ENCODE data around the gene PDZD2.

PDZD2 gene

DNA sequence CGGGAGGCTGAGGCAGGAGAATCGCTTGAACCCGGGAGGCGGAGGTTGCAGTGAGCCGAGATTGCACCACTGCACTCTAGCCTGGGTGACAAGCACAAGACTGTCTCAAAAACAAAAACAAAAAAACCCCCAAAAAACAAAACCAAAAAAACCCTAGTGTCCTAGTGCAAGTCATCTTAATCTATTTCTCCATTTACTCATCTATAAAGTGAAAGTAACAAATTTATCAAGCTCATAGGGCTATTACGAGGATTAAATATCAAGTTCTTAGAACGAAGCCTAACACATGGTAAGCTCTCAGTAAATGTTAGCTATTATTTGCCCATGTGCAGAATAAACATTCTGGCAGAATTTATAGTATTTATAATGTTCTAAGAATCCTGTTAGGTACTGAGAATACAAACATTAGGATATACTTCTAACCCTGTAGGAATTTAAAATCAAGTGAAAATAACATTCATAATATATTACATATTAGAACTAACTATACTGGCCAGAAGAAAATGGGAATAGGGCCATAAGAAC is 490.2 kb downstream of the PDZD2 start:
- Histone ChIP-seq H3K36me3 (ENCODE audit: control insufficient read depth in 1 of 2, insufficient read depth in 2 of 2, low read length in 2 of 2) (peaks cover 19 to 20% of the 10 kb centered on the region in 2 experiments), H3K9ac (ENCODE audit: low read length) (no peak overlapping the region), H3K79me2 (ENCODE audit: control insufficient read depth, insufficient read depth, low read length, poor library complexity) (peaks cover 1% of the 10 kb centered on the region), H3K4me1 (ENCODE audit: control insufficient read depth in 1 of 2, insufficient read depth in 2 of 2, low read length in 2 of 2) (no peaks in the 10 kb centered on the region), H2BK120ac (ENCODE audit: insufficient read depth, low read length, poor library complexity) (no peak overlapping the region), H4K8ac (ENCODE audit: low read depth, low read length) (no peak overlapping the region), H3K27me3 (ENCODE audit: insufficient read depth, low read length) (no peaks in the 10 kb centered on the region), H3K9me3 (ENCODE audit: insufficient read depth, low read depth, low read length) (no peaks in the 10 kb centered on the region), H3K4ac (ENCODE audit: low read depth, low read length) (no peak overlapping the region), H2AK5ac (ENCODE audit: low read length) (no peak overlapping the region), H2BK5ac (ENCODE audit: low read depth, low read length, poor library complexity) (no peak overlapping the region), H2BK12ac (ENCODE audit: low read length) (no peak overlapping the region), H3K27ac (ENCODE audit: low read depth, low read length) (no peak overlapping the region), H4K12ac (ENCODE audit: low read depth, low read length) (no peak overlapping the region), H4K91ac (ENCODE audit: low read depth, low read length) (no peak overlapping the region), H2AFZ (ENCODE audit: insufficient read depth, low read length, poor library complexity) (no peak overlapping the region), H3K14ac (ENCODE audit: low read length) (no peak overlapping the region), H3K4me2 (ENCODE audit: low read length) (no peak overlapping the region), H3K79me1 (ENCODE audit: low read length) (no peaks in the 10 kb centered on the region), H3K4me3 (ENCODE audit: low read depth, low read length) (no peak overlapping the region), H3K23ac (ENCODE audit: low read length) (no peak overlapping the region), H3K18ac (ENCODE audit: low read length) (no peak overlapping the region)
- DNase-seq: no peak
- no CpG with 5 or more reads among the region's 7 CpGs for WGBS (ENCODE audit: extremely low coverage, insufficient coverage, insufficient read length)

DNA sequence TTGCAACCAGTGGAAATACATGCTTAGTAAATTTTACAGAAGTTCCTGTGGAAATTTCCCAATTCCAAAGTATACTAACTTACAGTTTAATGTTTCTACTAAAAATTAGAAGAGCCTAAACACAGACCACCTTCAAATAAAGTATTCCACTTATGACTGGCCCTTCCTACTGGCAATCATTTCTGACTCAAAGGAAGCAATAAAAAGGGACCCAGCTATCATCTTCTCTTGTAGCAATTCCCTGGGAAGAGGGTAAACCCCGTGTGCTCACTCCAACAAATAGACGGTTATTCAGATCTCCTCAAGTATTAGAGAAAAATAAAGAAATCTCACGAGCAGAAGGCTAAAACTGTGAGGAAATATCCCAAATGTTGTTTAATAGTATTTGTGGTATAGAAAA is 491.9 kb downstream of the PDZD2 start:
- no CpG with 5 or more reads among the region's 3 CpGs for WGBS (ENCODE audit: extremely low coverage, insufficient coverage, insufficient read length)
- Histone ChIP-seq H3K9me3 (ENCODE audit: insufficient read depth, low read depth, low read length) (no peaks in the 10 kb centered on the region), H2BK120ac (ENCODE audit: insufficient read depth, low read length, poor library complexity) (no peak overlapping the region), H3K36me3 (ENCODE audit: control insufficient read depth in 1 of 2, insufficient read depth in 2 of 2, low read length in 2 of 2) (peaks cover 22 to 23% of the 10 kb centered on the region in 2 experiments), H3K79me2 (ENCODE audit: control insufficient read depth, insufficient read depth, low read length, poor library complexity) (no peaks in the 10 kb centered on the region), H3K4me3 (ENCODE audit: low read depth, low read length) (no peak overlapping the region), H2BK12ac (ENCODE audit: low read length) (no peak overlapping the region), H3K18ac (ENCODE audit: low read length) (no peak overlapping the region), H4K12ac (ENCODE audit: low read depth, low read length) (no peak overlapping the region), H3K4me2 (ENCODE audit: low read length) (no peak overlapping the region), H3K9ac (ENCODE audit: low read length) (no peak overlapping the region), H3K4me1 (ENCODE audit: control insufficient read depth in 1 of 2, insufficient read depth in 2 of 2, low read length in 2 of 2) (no peaks in the 10 kb centered on the region), H3K23ac (ENCODE audit: low read length) (no peak overlapping the region), H2AFZ (ENCODE audit: insufficient read depth, low read length, poor library complexity) (no peak overlapping the region), H2BK5ac (ENCODE audit: low read depth, low read length, poor library complexity) (no peak overlapping the region), H3K79me1 (ENCODE audit: low read length) (no peaks in the 10 kb centered on the region), H4K91ac (ENCODE audit: low read depth, low read length) (no peak overlapping the region), H3K14ac (ENCODE audit: low read length) (no peak overlapping the region), H4K8ac (ENCODE audit: low read depth, low read length) (no peak overlapping the region), H2AK5ac (ENCODE audit: low read length) (no peak overlapping the region), H3K27ac (ENCODE audit: low read depth, low read length) (no peak overlapping the region), H3K27me3 (ENCODE audit: insufficient read depth, low read length) (no peaks in the 10 kb centered on the region), H3K4ac (ENCODE audit: low read depth, low read length) (no peak overlapping the region)
- DNase-seq: no peak

DNA sequence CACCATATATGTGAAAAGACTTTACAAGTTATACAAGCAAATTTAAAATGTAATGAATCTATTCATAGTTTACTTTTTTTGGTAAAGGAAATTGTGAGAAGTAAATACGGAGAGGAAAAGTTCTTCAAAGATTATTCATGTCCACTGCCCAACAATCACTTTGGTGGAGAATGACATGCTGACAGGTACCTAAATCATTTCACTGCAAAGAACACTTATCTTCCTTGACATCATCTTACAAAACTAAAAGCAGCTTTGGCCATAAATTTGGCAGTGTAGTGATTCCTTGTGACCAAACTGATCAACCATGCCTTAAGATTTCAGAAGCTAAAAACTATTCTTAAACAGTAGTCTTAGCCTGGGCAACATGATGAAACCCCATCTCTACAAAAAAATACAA is 492.7 kb downstream of the PDZD2 start:
- no peak overlapping the region for H3K27ac ChIP-seq (ENCODE audit: low read depth, low read length)
- no peaks in the 10 kb centered on the region for H3K79me2 ChIP-seq (ENCODE audit: control insufficient read depth, insufficient read depth, low read length, poor library complexity)
- H3K23ac ChIP-seq (ENCODE audit: low read length): no peak overlapping the region
- H4K91ac ChIP-seq (ENCODE audit: low read depth, low read length): no peak overlapping the region
- H3K4ac ChIP-seq (ENCODE audit: low read depth, low read length): no peak overlapping the region
- H2AFZ ChIP-seq (ENCODE audit: insufficient read depth, low read length, poor library complexity): no peak overlapping the region
- H3K18ac ChIP-seq (ENCODE audit: low read length): no peak overlapping the region
- H3K4me2 ChIP-seq (ENCODE audit: low read length): no peak overlapping the region
- no peak overlapping the region for H3K4me3 ChIP-seq (ENCODE audit: low read depth, low read length)
- H2BK120ac ChIP-seq (ENCODE audit: insufficient read depth, low read length, poor library complexity): no peak overlapping the region
- H3K79me1 ChIP-seq (ENCODE audit: low read length): no peaks in the 10 kb centered on the region
- H3K9ac ChIP-seq (ENCODE audit: low read length): no peak overlapping the region
- H2BK5ac ChIP-seq (ENCODE audit: low read depth, low read length, poor library complexity): no peak overlapping the region
- H3K36me3 ChIP-seq (ENCODE audit: control insufficient read depth in 1 of 2, insufficient read depth in 2 of 2, low read length in 2 of 2): peaks cover 20 to 23% of the 10 kb centered on the region in 2 experiments
- no peaks in the 10 kb centered on the region for H3K27me3 ChIP-seq (ENCODE audit: insufficient read depth, low read length)
- no peak overlapping the region for H2BK12ac ChIP-seq (ENCODE audit: low read length)
- no peak overlapping the region for H4K12ac ChIP-seq (ENCODE audit: low read depth, low read length)
- no peak overlapping the region for H2AK5ac ChIP-seq (ENCODE audit: low read length)
- no CpG with 5 or more reads among the region's 1 CpG for WGBS (ENCODE audit: extremely low coverage, insufficient coverage, insufficient read length)
- H3K9me3 ChIP-seq (ENCODE audit: insufficient read depth, low read depth, low read length): no peaks in the 10 kb centered on the region
- no peak overlapping the region for H3K14ac ChIP-seq (ENCODE audit: low read length)
- no peak overlapping the region for H4K8ac ChIP-seq (ENCODE audit: low read depth, low read length)
- H3K4me1 ChIP-seq (ENCODE audit: control insufficient read depth in 1 of 2, insufficient read depth in 2 of 2, low read length in 2 of 2): no peaks in the 10 kb centered on the region
- no peak for DNase-seq

DNA sequence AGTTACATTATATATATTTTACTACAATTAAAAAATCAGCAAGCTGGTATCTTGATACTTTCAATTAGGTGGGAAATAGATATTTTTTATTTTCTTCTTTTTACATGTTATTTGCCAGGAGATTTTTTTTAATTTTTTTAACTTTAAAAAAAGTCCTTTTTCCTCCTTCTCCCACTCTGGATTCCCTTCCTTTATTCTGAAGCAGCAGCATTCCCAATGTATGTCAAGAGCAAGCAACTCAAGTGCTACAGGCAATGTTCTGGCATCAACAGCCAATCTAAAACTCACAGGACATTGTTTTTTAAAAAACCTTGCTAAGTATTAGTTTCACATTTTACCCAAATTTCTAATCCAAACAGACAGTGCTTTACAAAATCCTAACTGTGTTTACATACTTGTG is 493.8 kb downstream of the PDZD2 start:
- H2BK120ac ChIP-seq (ENCODE audit: insufficient read depth, low read length, poor library complexity): no peak overlapping the region
- no peak overlapping the region for H4K91ac ChIP-seq (ENCODE audit: low read depth, low read length)
- H3K9me3 ChIP-seq (ENCODE audit: insufficient read depth, low read depth, low read length): no peaks in the 10 kb centered on the region
- H3K23ac ChIP-seq (ENCODE audit: low read length): no peak overlapping the region
- no peak overlapping the region for H2BK12ac ChIP-seq (ENCODE audit: low read length)
- H3K27me3 ChIP-seq (ENCODE audit: insufficient read depth, low read length): no peaks in the 10 kb centered on the region
- H3K36me3 ChIP-seq (ENCODE audit: control insufficient read depth in 1 of 2, insufficient read depth in 2 of 2, low read length in 2 of 2): peaks cover 18 to 25% of the 10 kb centered on the region in 2 experiments
- H3K9ac ChIP-seq (ENCODE audit: low read length): no peak overlapping the region
- H3K79me1 ChIP-seq (ENCODE audit: low read length): no peaks in the 10 kb centered on the region
- H2BK5ac ChIP-seq (ENCODE audit: low read depth, low read length, poor library complexity): no peak overlapping the region
- no peak for DNase-seq
- no peak overlapping the region for H3K4me2 ChIP-seq (ENCODE audit: low read length)
- H3K4me1 ChIP-seq (ENCODE audit: control insufficient read depth in 1 of 2, insufficient read depth in 2 of 2, low read length in 2 of 2): no peaks in the 10 kb centered on the region
- no peak overlapping the region for H3K4ac ChIP-seq (ENCODE audit: low read depth, low read length)
- H4K12ac ChIP-seq (ENCODE audit: low read depth, low read length): no peak overlapping the region
- no peak overlapping the region for H3K4me3 ChIP-seq (ENCODE audit: low read depth, low read length)
- H2AK5ac ChIP-seq (ENCODE audit: low read length): no peak overlapping the region
- H3K79me2 ChIP-seq (ENCODE audit: control insufficient read depth, insufficient read depth, low read length, poor library complexity): no peaks in the 10 kb centered on the region
- H4K8ac ChIP-seq (ENCODE audit: low read depth, low read length): no peak overlapping the region
- H3K14ac ChIP-seq (ENCODE audit: low read length): no peak overlapping the region
- no peak overlapping the region for H3K18ac ChIP-seq (ENCODE audit: low read length)
- no peak overlapping the region for H2AFZ ChIP-seq (ENCODE audit: insufficient read depth, low read length, poor library complexity)
- no peak overlapping the region for H3K27ac ChIP-seq (ENCODE audit: low read depth, low read length)
